Cardiac muscle cell (in vitro differentiated cells and primary cell): ENCODE measurements around the gene CLIP2. TPM values are rescaled to one million over a fixed set of nuclear protein-coding genes. Genes with fewer than 3 reads are reported as not detected.

Source experiments
- DNase-seq, 2 donors: peaks; one replicate each; pipeline versions ENCODE4 v3.0.0 to v3.0.0-alpha.2; 2010 to 2017; ENCODE audit warnings: low read depth in 1 of 2, low spot score in 1 of 2
- H3K27ac ChIP-seq: fragments of 200-600 bp; sonication (generic); 2 replicates; pipeline ENCODE4 v1.5.1; 2016
- H3K27me3 ChIP-seq: fragments of 200-600 bp; sonication (generic); 2 replicates; pipeline ENCODE4 v1.6.0; 2016; ENCODE audit warnings: control low read depth
- H3K36me3 ChIP-seq: fragments of 200-600 bp; sonication (generic); 2 replicates; pipeline ENCODE4 v1.5.1; 2016; ENCODE audit warnings: control low read depth
- H3K4me1 ChIP-seq: fragments of 200-600 bp; sonication (generic); 2 replicates; pipeline ENCODE4 v1.8.1; 2017; ENCODE audit warnings: low read depth, mild to moderate bottlenecking, mixed run types
- H3K4me3 ChIP-seq: fragments of 200-600 bp; sonication (generic); 2 replicates; pipeline ENCODE4 v1.5.1; 2016; ENCODE audit warnings: mild to moderate bottlenecking
- H3K9me3 ChIP-seq: fragments of 200-600 bp; sonication (generic); 2 replicates; pipeline ENCODE4 v1.5.1; 2017; ENCODE audit warnings: low read depth, mild to moderate bottlenecking, control low read depth
- polyA plus RNA-seq: library from polyadenylated mRNA; unstranded; fragments of >200 nt; fragmentation: Nextera tagmentation; extraction: Ambion mirVana; gene quantifications from 2 replicates; pipeline ENCODE4 v1.2.1, GENCODE V29; 2016
- total RNA-seq: library from RNA; depleted of rRNA; stranded (reverse); fragments of >200 nt; gene quantifications from 2 replicates; pipeline ENCODE4 v1.2.3, GENCODE V29; 2016
- TF ChIP-seq, protein P1 (sequence below): IDR thresholded peaks from 2 replicates; pipeline ENCODE4 v1.5.1; 2012; ENCODE audit warnings: low read depth, mild to moderate bottlenecking, low read length

CLIP2 gene
- total and polyA plus RNA-seq, 2 experiments from 2014 or later: 11.1 to 20.0 TPM

DNA sequence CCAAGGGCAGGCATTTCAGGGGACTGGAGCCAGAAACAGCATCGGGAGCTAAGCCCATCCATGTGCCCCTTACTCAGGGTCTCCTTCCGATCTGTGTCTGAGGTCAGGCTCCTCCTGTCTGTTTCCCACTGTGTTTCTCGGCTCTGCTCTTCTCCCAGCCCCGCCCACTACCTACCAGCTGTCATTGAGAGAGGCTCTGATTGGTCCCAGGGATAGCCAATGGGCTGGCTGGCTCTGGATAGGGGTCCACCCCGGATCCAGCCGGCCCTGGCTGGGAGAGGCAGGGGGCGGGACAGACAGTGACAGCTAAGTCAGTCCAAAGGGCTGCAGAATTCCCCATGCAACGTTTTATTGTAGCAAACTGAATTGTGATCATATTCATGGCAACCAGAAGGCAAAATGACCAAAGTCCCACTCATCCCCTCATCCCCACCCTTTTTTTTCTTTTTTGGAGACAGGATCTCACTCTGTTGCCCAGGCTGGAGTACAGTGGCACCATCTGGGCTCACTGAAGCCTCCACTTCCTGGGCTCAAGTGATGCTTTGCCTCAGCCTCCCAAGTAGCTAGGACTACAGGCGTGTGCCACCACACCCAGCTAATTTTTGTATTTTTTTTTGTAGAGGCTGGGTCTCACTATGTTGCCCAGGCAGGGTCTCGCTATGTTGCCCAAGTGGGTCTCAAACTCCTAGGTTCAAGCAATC, 76.3 kb downstream of the CLIP2 start:
- Histone ChIP-seq H3K4me1 (no peaks in the 10 kb centered on the region), H3K9me3 (no peaks in the 10 kb centered on the region), H3K27ac (peak overlapping the region; percentile 49), H3K4me3 (peak overlapping the region; percentile 1), H3K27me3 (no peaks in the 10 kb centered on the region), H3K36me3 (no peaks in the 10 kb centered on the region)
- TF ChIP-seq, protein P1, sequence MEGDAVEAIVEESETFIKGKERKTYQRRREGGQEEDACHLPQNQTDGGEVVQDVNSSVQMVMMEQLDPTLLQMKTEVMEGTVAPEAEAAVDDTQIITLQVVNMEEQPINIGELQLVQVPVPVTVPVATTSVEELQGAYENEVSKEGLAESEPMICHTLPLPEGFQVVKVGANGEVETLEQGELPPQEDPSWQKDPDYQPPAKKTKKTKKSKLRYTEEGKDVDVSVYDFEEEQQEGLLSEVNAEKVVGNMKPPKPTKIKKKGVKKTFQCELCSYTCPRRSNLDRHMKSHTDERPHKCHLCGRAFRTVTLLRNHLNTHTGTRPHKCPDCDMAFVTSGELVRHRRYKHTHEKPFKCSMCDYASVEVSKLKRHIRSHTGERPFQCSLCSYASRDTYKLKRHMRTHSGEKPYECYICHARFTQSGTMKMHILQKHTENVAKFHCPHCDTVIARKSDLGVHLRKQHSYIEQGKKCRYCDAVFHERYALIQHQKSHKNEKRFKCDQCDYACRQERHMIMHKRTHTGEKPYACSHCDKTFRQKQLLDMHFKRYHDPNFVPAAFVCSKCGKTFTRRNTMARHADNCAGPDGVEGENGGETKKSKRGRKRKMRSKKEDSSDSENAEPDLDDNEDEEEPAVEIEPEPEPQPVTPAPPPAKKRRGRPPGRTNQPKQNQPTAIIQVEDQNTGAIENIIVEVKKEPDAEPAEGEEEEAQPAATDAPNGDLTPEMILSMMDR: no peak
- DNase-seq: peak; percentile 70 to 94

DNA sequence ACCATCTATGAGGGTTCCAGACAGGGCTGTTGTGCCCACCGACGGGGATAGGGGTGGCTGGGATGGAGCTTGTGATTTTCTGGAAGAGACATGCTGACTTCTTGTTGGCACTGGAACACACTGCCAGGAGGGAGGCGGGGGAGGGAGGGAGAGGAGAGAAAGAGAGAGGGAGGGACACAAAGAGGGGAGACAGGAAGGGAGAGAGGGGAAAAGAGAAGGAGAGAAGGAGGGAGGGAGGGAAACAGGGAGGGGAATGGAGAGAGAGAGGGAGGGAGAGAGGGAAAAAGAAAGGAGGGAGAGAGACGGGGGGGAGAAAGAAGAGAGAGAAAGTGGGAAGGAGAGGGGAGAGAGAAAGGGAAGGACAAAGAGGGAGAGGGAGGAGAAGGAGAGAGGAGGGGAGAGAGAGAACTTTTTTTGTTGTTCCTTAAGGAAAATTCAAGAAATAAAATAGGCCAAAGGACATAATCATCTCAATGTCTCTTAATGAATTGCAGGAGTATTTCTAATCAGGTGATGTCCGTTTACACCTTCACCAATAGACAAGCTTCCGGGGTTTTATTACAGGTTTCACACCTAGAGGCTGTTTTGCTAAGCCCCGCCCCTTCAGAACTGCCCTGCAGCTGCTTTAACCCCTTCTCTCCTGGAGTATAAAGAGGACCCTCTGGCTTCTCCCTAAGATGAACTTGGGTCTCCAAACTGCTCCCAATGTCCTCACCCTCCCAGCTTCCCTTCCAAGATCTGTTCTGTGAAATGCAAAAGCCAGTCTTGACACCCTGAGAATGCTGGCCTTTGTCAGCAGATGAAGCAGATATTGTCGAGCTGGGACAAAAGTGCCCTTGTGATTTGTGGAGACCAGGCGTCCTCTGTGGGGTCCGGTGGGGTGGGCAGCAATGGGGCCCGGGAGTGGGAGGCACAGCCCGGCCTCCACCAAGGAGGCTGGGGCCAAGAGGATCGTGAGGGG, 82.5 kb downstream of the CLIP2 start:
- H3K27ac ChIP-seq: no peak overlapping the region
- H3K27me3 ChIP-seq: no peaks in the 10 kb centered on the region
- TF ChIP-seq, protein P1: no peak
- H3K36me3 ChIP-seq: no peaks in the 10 kb centered on the region
- DNase-seq: peak; percentile 20 to 56
- no peak overlapping the region for H3K4me3 ChIP-seq
- peaks cover 9% of the 10 kb centered on the region for H3K4me1 ChIP-seq
- no peaks in the 10 kb centered on the region for H3K9me3 ChIP-seq

DNA sequence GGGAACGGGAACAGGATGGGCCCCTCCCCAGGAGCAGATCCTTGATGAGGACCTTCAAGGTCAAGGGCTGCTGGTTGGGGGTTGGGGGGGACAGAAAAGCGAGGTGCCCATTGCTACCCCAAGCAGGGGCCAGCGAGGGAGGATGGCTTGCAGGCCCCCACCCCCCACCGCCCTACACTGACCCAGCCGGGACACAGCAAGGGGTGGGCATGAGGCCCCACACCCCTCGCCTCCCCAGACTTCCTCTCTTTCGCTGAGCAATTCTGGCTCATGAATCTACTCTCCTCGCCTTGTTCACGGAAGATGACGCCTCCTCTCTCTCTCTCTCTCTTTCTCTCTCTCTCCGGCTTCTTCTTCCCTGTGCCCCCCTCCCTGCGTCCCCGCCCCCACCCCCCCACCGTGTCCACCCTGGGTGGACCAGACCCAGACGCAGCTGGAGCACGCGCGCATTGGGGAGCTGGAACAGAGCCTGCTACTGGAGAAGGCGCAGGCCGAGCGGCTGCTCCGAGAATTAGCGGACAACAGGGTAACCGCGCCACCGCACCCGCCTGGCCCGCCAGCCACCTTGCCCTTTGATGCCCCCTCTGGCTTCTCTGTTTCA, 83.4 kb downstream of the CLIP2 start:
- peak in 1 of 2 donors; percentile 56 for DNase-seq

DNA sequence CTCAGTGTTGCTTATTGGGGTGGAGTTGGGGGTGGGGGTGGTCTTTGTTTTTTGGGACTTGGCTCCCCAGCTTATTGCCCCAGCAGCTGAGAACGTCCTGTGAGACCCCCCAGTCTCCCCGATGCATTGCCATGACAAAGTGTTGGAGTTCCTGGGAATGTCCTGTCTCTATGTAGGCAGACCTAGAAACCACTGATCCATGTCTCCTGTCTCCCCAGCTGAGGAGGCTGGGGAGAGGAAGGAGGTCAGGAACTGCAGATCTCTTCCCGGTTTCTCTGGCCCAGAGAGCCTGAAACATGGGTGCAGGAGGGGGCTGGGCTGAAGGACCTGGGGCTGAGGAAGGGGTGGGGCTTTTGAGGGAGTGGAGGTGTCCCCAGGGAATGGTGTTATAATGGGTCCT, 84.3 kb downstream of the CLIP2 start:
- TF ChIP-seq, protein P1: no peak
- no peak for DNase-seq
- H3K4me1 ChIP-seq: peaks cover 9% of the 10 kb centered on the region
- H3K27ac ChIP-seq: no peak overlapping the region
- no peaks in the 10 kb centered on the region for H3K36me3 ChIP-seq
- H3K4me3 ChIP-seq: no peak overlapping the region
- H3K9me3 ChIP-seq: no peaks in the 10 kb centered on the region
- no peaks in the 10 kb centered on the region for H3K27me3 ChIP-seq

More for the DNA sequence above, 83.4 kb downstream of the CLIP2 start:
- H3K27me3 ChIP-seq: no peaks in the 10 kb centered on the region
- H3K27ac ChIP-seq: no peak overlapping the region
- H3K4me1 ChIP-seq: peaks cover 9% of the 10 kb centered on the region
- no peaks in the 10 kb centered on the region for H3K9me3 ChIP-seq
- H3K36me3 ChIP-seq: no peaks in the 10 kb centered on the region
- H3K4me3 ChIP-seq: no peak overlapping the region
- TF ChIP-seq, protein P1: no peak

DNA sequence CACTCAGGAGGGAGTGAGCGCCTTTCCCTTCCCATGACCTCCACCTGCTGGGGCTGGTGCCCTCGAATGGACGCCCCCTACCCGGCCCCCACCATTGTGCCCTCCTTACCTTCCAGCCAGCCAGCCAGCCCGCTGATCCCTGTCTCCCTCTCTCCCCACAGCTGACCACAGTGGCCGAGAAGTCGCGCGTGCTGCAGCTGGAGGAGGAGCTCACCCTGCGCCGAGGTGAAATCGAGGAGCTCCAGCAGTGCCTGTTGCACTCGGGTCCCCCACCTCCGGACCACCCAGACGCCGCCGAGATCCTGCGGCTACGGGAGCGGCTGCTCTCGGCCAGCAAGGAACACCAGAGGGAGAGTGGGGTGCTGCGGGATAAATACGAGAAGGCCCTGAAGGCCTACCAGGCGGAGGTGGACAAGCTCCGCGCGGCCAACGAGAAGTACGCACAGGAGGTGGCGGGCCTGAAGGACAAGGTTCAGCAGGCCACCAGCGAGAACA, 86.6 kb downstream of the CLIP2 start:
- TF ChIP-seq, protein P1: no peak
- DNase-seq: no peak
- H3K4me3 ChIP-seq: no peak overlapping the region

More for the DNA sequence above, 86.6 kb downstream of the CLIP2 start:
- H3K27ac ChIP-seq: no peak overlapping the region
- H3K9me3 ChIP-seq: no peaks in the 10 kb centered on the region
- H3K4me1 ChIP-seq: peaks cover 9% of the 10 kb centered on the region
- no peaks in the 10 kb centered on the region for H3K36me3 ChIP-seq
- no peaks in the 10 kb centered on the region for H3K27me3 ChIP-seq
